ENCODE data around the gene SLC16A5. TPM values are rescaled to one million over a fixed set of nuclear protein-coding genes. Genes with fewer than 3 reads are reported as not detected.

Gene SLC16A5
- total RNA-seq, 4 donors from 2014 or later, result 4.0 to 6.9 (median 5.2) TPM

DNA sequence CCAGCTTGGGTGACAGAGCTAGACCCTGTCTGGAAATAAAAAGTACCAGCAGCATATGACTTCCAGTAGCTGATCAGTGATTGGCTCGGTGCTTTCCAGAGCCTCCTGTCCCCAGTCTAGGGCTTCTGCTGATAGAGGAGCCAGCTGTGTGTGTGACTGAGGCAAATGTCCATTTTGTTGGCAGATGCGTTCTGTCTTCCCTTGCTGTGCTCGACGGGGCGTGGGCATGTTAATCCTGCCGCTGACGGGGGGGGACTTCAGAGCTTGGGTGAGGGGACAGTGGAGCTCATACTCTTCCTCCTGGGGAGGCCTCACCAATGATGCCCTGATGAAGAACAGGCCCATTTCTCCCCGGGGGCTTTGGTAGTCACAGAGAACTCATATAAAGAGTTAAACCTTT, 26.1 kb upstream of the SLC16A5 start:
- H3K27me3 ChIP-seq, result no peaks in the 10 kb centered on the region
- ATAC-seq, result no peak
- H3K4me1 ChIP-seq, result peaks cover 0 to 19% (median 7%) of the 10 kb centered on the region in 3 donors
- H3K4me3 ChIP-seq, result no peak overlapping the region
- peak overlapping the region in 2 of 4 donors; percentile 77 to 81 for H3K27ac ChIP-seq
- no peaks in the 10 kb centered on the region for H3K9me3 ChIP-seq
- peaks cover 0 to 69% of the 10 kb centered on the region in 2 donors for H3K36me3 ChIP-seq
- no peak for TF ChIP-seq EP300 (IDR thresholded peaks at IDR 0.05)
- TF ChIP-seq POLR2A (IDR thresholded peaks at IDR 0.05), result no peak
- TF ChIP-seq POLR2AphosphoS5 (IDR thresholded peaks at IDR 0.05), result no peak
- TF ChIP-seq, protein P1, sequence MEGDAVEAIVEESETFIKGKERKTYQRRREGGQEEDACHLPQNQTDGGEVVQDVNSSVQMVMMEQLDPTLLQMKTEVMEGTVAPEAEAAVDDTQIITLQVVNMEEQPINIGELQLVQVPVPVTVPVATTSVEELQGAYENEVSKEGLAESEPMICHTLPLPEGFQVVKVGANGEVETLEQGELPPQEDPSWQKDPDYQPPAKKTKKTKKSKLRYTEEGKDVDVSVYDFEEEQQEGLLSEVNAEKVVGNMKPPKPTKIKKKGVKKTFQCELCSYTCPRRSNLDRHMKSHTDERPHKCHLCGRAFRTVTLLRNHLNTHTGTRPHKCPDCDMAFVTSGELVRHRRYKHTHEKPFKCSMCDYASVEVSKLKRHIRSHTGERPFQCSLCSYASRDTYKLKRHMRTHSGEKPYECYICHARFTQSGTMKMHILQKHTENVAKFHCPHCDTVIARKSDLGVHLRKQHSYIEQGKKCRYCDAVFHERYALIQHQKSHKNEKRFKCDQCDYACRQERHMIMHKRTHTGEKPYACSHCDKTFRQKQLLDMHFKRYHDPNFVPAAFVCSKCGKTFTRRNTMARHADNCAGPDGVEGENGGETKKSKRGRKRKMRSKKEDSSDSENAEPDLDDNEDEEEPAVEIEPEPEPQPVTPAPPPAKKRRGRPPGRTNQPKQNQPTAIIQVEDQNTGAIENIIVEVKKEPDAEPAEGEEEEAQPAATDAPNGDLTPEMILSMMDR (IDR thresholded peaks at IDR 0.05), result no peak
- WGBS, 2 donors (ENCODE audit: low coverage in 1 of 2), result 50% methylated on average over 1 of the region's 8 CpGs; no CpG with 5 or more reads in 1 of the 2 donors

DNA sequence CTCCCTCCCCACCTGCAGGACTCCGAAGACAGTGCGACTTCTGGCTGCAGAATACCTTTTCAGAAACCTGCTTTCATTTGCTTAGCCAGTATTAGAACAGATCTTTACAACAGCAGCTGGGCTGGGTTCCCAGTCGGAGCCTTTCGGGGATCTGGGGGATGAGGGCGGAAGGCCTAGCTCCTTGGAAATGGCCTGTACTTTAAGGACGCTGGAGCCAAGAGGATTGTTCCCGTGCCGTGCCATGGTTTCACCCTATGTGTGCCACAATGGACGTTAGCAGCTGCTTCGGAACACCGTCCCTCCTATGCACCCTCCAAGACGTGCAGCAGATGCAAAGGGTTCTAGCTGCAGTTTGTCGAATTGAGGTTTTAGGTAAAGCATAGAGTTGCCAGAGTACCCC, 24.6 kb upstream of the SLC16A5 start:
- ATAC-seq, result no peak
- Histone ChIP-seq H3K36me3 (peaks cover 0 to 58% of the 10 kb centered on the region in 2 donors), H3K4me3 (no peak overlapping the region), H3K4me1 (peaks cover 0 to 19% (median 7%) of the 10 kb centered on the region in 3 donors), H3K27ac (no peak overlapping the region), H3K27me3 (no peaks in the 10 kb centered on the region), H3K9me3 (no peaks in the 10 kb centered on the region)
- 100% methylated on average over 2 of the region's 13 CpGs; no CpG with 5 or more reads in 1 of the 2 donors for WGBS, 2 donors (ENCODE audit: low coverage in 1 of 2)
- TF ChIP-seq, protein P1 (IDR thresholded peaks at IDR 0.05), result no peak
- no peak for TF ChIP-seq POLR2AphosphoS5 (IDR thresholded peaks at IDR 0.05)
- no peak for TF ChIP-seq POLR2A (IDR thresholded peaks at IDR 0.05)
- no peak for TF ChIP-seq EP300 (IDR thresholded peaks at IDR 0.05)

DNA sequence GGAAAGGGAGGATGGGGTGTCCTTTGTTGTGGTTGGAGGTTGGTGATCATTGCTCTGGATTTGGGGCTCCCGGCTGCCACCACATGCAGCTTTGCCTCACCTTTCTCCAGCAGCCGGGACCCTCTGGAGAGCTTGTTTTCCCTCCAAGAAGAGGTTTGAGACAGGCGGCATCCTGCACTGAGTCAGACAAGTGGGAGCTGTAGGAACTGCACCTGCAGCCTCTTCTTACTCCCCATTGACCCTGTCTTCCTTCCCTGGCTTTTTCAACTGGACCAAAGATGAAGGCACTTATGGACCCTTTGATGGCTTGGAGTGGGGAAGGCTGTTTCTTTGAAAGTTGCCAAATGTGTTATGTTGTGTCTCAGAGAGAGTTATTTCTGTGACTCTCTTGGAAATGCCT, 24.1 kb upstream of the SLC16A5 start:
- Histone ChIP-seq H3K9me3 (no peaks in the 10 kb centered on the region), H3K27ac (no peak overlapping the region), H3K4me1 (peaks cover 0 to 19% (median 7%) of the 10 kb centered on the region in 3 donors), H3K27me3 (no peaks in the 10 kb centered on the region), H3K36me3 (peaks cover 0 to 55% of the 10 kb centered on the region in 2 donors), H3K4me3 (no peak overlapping the region)
- whole genome bisulfite sequencing, 2 donors (ENCODE audit: low coverage in 1 of 2), result 83% methylated on average over 3 of the region's 3 CpGs; no CpG with 5 or more reads in 1 of the 2 donors
- ATAC-seq, result no peak
- TF ChIP-seq POLR2A (IDR thresholded peaks at IDR 0.05) (no peak), POLR2AphosphoS5 (IDR thresholded peaks at IDR 0.05) (no peak), EP300 (IDR thresholded peaks at IDR 0.05) (no peak)
- TF ChIP-seq, protein P1 (IDR thresholded peaks at IDR 0.05), result no peak

DNA sequence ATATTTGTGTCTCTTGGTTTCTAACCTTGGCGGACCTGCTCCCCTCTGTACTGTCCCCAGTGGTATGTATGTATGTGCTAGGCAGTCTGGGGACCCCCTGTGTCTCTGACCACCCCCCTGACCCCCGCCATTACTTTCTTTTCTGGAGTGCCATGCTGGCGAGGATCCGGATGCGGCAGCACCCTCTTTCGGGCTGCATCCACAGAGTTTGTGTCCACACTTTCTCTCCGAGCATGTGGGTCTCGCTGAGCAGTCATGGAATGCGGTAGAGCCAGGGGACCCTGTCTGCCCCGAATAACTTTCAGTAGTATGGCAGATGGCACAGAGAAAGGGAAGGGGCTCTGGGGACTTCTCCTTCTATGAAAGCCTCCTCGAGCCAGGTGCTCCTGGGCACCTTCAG, 23.7 kb upstream of the SLC16A5 start:
- Histone ChIP-seq H3K36me3 (peaks cover 0 to 55% of the 10 kb centered on the region in 2 donors), H3K4me1 (peaks cover 0 to 18% (median 7%) of the 10 kb centered on the region in 3 donors), H3K4me3 (no peak overlapping the region), H3K9me3 (no peaks in the 10 kb centered on the region), H3K27me3 (no peaks in the 10 kb centered on the region), H3K27ac (no peak overlapping the region)
- ATAC-seq, result no peak
- WGBS, 2 donors (ENCODE audit: low coverage in 1 of 2), result 81 to 96% methylated on average over 4 to 11 of the region's 11 CpGs
- no peak for TF ChIP-seq POLR2A (IDR thresholded peaks at IDR 0.05)
- TF ChIP-seq, protein P1 (IDR thresholded peaks at IDR 0.05), result no peak
- TF ChIP-seq EP300 (IDR thresholded peaks at IDR 0.05), result no peak
- TF ChIP-seq POLR2AphosphoS5 (IDR thresholded peaks at IDR 0.05), result no peak

DNA sequence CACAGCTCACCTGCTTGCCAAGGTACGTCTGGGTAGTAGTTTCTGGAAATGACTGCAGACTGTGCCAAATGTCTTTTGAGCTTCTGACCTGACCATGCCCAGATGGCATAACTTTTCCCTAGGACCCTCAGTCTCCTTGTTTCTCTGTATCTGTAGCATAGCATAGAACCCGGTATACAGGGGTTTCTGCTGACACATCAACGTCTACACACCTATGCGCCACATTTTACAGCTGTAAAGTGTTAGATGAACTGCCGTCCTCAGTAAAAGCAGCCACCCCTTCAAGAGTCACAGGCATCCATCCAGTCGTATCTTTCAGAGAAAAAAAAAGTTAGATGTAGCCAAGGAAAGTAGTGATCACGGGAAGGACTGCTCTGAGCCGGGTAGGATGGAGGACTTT, 23.3 kb upstream of the SLC16A5 start:
- ATAC-seq, result no peak
- WGBS, 2 donors (ENCODE audit: low coverage in 1 of 2), result 66% methylated on average over 6 of the region's 8 CpGs; no CpG with 5 or more reads in 1 of the 2 donors
- Histone ChIP-seq H3K4me3 (no peak overlapping the region), H3K9me3 (no peaks in the 10 kb centered on the region), H3K36me3 (peaks cover 0 to 55% of the 10 kb centered on the region in 2 donors), H3K27ac (no peak overlapping the region), H3K27me3 (no peaks in the 10 kb centered on the region), H3K4me1 (peaks cover 0 to 14% (median 7%) of the 10 kb centered on the region in 3 donors)
- TF ChIP-seq EP300 (IDR thresholded peaks at IDR 0.05) (no peak), POLR2A (IDR thresholded peaks at IDR 0.05) (no peak), POLR2AphosphoS5 (IDR thresholded peaks at IDR 0.05) (no peak)
- TF ChIP-seq, protein P1 (IDR thresholded peaks at IDR 0.05), result no peak

Data from gastroesophageal sphincter (tissue), 4 donors.